ENCODE measurements around the gene FAM161A.
"Not testable (repeated sequence)": the region's sequence is repeated elsewhere in the genome, so short reads cannot be mapped to it uniquely, and the experiment has no call there.

Gene FAM161A

DNA sequence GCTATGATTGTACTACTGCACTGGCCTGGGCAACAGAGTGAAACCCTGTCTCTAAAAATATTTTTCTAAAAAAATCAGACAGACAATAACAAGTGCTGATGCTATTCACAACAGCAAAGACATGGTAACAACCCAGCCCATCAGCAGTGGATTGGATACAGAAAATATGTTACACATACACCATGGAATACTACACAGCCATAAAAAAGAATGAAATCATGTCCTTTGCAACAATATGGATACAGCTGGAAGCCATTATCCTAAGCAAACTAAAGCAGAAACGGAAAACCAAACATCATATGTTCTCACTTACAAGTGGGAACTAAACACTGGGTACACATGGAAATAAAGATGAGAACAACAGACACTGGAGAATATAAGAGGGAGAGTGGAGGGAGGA lies 19.9 kb downstream of the FAM161A start:
- DNase-seq, result no peak

DNA sequence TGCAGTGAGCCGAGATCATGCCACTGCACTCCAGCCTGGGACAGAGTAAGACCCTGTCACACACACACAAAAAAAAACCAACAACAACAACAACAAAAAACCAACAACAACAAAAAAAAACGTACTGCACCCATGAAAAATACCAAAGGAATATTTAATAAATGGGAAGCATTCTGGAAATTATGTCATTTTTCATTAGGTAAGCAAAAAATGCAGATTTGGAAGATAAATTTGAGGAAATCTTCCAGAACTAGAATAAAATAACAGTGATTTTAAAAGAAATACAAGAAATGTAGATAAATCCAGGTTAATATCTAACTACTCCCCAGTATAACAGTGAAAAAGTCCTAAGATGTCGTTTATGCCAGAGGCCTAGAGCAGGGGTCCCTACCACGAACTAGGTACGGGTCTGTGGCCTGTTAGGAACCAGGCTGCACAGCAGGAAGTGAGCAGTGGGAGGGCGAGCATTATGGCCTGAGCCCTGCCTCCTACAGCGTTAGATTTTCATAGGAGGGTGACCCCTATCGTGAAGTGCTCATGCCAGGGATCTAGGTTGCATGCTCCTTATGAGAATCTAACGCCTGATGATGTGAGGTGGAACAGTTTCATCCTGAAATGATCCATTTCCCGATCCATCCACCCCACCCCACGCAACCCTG lies 21.5 kb downstream of the FAM161A start:
- no peak for DNase-seq

DNA sequence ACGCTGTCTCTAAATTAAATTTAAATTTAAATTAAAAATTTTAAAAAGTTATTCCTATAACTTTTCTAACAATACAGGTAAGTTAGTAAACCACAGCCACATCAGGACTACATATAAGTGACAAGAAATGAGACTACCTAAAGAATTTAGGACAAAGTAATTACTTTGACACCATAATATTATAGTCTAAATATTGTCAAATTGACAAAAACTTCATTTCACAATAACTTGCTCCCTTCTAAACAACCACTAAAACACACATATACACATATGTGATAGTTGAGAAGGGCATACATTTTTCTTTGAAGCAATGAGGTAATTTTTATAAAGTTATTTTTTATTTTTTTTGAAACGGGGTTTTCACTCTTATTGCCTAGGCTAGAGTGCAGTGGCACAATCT lies 31.6 kb downstream of the FAM161A start:
- no peak for DNase-seq

DNA sequence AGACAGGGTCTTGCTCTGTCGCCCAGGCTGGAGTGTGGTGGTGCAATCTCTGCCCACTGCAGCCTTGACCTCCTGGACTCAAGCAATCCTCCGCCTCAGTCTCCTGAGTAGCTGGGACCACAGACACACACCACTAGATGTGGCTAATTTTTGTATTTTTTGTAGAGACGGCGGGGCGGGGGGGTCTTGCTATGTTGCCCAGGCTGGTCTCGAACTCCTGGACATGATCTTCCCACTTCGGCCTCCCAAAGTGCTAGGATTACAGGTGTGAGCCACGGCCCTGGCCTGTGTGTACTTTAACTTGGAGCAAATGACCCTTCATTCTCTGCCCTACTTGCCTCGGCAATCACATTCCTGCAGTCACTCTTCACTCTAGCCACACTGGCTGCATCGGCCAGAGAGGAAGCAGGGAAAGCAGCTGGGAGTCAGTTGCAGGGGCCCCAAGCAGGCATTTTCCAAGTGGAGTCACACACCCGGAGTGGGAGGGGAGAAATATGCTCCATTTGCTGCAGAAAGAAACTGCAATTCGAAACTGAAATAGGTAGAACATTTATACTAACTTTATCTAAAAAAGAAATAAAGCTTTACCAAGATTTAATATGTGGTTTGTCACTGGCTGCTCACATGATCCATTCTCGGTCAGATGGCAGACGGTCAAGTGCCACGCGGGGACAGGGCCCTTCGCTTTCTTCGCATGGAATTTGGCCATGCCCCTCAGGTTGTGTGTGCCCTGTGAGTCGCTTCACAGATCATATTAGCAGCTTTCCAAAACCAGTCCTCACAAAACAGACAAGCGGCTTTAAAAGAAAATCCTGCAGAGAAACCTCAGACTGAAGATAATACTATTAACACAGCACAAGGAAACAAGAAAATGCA lies 37.1 kb downstream of the FAM161A start:
- no peak for DNase-seq

DNA sequence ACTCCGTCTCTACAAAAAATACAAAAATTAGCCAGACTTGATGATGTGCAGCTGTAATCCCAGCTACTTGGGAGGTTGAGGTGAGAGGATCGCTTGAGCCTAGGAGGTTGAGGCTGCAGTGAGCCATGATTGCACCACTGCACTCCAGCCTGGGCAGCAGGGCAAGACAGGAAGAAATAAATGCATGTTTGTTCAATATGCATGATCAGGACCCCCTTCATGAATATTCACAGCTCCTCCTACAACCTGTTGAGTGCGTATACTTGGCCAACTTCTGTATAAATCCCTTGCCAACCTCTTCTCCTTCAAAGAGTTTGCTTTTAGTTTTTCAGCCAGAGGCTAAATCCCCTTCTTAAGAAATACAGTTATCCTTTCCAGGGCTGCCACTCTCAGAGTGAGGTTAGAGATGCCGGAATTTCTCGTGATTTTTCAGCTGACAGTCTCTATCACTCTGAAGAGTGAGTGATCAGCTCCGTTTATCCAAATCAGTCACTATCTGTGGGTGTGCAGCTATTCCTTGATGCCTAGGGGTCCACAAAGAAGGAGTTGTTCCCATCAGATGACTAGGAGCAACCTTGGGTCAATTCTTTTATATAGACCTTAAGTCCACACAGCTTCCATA lies 39.2 kb downstream of the FAM161A start:
- DNase-seq, result no peak

DNA sequence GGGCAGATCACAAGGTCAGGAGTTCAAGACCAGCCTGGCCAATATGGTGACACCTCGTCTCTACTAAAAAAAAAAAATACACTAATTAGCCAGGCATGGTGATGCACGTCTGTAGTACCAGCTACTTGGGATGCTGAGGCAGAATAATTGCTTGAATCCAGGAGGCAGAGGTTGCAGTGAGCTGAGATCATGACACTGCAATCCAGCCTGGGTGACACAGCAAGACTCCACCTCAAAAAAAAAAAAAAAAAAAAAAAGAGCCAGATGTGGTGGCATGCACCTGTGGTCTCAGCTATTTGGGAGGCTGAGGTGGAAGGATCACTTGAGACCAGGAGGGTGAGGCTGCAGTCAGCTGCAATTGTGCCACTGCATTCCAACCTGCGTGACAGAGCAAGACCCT lies 40.5 kb downstream of the FAM161A start:
- DNase-seq, result not testable (repeated sequence)

DNA sequence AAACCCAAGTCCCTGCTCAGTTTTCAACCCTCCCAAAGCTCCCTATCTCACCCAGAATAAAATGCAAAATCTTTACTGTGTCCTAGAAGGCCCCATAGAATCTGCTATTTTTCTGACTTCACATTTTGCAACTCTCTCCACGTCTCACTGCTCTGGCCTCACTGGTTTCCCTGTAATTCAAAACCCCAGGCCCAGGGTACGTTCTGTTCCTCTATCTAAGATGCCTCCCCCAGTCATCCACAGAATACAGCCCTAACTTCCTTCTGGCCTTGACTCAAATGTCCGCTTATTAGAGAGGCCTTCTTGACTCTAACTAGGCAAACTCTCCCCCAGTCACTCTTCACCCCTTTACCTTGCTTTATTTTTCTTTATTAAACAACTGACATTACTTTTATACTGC lies 42.0 kb downstream of the FAM161A start:
- DNase-seq, result no peak

DNA sequence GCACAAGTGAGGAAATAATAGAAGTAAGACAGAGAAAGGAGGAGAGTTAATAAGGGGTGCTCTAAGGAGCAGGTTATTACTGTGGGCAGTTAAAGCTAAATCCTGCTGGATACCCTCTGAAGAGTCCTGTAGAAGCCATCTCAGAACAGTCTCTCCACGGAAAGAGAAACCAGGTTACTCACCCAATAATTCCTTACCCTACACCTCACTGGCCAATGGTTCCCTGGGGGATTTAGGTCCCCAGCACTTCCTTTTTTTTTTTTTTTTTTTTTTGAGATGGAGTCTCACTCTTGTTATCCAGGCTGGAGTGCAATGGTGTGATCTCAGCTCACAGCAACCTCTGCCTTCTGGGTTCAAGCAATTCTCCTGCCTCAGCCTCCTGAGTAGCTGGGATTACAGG lies 43.7 kb downstream of the FAM161A start:
- DNase-seq, result not testable (repeated sequence)

DNA sequence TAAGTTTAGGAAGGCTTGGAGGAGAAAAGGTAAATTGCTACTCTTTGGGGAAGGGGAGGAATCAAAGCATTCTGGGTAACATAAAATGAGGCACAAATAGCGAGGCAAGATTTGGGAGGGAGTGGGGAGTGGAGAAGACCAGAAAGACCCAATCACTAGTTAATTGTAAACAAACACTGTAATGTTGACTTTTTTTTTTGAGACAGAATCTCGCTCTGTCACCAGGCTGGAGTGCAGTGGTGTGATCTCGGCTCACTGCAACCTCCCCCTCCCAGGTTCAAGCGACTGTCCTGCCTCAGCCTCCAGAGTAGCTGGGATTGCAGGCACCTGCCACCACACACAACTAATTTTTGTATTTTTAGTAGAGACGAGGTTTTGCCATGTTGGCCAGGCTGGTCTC lies 45.2 kb downstream of the FAM161A start:
- not testable (repeated sequence) for DNase-seq

DNA sequence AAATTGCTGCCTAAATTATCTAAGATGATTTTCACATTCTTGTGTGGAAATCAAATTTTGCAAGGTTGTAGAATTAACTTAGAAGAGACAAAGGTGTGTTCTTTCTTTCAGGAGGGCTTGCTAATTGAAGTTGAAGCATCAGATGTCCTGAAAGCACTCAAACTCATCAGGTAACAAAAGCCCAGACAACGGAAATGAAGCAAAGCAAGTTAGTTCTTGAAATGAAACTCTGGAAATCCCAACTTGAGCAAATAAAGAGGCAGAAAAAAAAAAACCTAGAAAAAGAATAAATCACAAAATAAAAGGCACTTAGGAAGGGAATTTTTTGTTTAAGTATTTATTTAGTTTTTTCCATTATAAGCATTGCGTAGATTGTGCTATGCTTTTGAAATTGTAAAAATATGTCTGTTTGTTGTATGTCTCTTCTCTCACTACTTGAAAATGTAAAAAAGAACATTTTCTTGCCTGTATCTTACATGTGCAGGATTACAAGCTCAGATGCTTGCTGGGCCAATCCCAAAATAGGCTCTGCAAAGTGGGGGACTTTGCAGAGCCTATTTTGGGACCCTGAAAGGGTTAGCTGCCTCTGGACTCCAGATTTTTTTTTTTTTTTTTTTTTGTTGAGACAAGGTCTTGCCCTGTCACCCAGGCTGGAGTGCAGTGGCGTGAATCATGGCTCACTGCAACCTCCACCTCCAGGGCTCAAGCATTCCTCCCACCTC lies 46.7 kb downstream of the FAM161A start:
- no peak for DNase-seq

DNA sequence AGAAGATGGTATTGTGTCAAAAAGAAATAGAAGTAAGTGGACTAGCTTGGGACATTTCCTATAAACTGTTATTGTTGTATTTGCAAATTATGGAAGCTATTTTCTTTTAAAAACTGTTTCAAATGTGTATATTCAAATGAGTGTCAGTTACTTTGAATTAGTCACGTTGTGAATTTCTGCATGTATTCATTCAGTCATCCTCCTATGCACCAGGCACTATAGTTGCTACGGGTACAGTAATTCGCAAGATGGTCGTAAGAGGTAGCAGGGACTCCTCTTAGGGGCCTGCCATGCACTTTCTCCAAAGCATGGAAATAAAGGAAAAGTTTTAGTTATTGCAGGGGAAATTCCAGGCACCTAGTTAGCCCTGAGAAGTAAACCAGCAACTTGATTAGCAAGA lies 51.3 kb downstream of the FAM161A start:
- DNase-seq, result no peak

DNA sequence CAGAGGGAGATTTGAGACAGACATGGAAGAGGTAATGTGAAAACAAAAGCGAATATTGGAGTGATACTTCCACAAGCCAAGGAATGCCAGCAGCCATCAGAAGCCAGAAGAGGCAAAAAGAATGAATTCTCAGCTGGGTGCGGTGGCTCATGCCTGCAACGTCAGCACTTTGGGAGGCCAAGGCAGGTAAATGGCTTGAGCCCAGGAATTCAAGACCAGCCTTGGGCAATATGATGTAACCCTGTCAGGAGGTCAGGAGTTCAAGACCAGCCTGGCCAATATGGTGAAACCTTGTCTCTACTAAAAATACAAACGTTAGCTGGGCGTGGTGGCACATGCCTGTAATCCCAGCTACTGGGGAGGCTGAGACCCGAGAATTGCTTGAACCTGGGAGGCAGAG lies 54.8 kb downstream of the FAM161A start:
- DNase-seq, result no peak

DNA sequence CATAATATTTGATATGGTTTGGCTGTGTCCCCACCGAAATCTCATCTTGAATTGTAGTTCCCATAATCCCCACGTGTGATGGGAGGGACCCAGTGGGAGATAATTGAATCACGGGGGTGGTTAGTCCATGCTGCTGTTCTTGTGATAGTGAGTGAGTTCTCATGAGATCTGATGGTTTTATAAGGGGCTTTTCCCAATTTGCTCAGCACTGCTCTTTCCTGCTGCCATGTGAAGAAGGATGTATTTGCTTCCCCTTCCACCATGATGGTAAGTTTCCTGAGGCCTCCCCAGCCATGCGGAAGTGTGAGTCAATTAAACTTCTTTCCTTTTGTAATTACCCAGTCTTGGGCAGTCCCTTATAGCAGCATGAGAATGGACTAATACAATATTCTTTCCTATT lies 56.4 kb downstream of the FAM161A start:
- DNase-seq, result not testable (repeated sequence)

DNA sequence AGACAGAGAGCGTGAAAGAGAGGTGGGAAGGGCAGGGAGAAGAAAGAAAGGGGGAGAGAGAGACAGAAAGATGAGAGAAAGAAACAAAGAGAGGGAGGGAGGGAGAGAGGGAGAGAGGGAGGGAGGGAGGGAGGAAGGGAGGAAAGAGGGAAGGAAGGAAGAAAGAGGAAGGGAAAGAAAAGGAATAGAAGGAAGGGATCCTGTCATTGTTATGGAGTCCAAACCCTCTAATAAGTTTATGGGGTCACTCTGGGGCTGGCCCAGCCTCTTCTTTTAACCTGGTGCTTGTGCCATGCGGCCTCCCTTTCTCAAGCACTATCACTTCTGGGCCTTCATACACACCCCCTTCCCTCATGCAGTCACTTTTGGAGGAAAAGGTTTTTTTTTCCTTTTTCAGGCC lies 58.5 kb downstream of the FAM161A start:
- DNase-seq, result no peak

DNA sequence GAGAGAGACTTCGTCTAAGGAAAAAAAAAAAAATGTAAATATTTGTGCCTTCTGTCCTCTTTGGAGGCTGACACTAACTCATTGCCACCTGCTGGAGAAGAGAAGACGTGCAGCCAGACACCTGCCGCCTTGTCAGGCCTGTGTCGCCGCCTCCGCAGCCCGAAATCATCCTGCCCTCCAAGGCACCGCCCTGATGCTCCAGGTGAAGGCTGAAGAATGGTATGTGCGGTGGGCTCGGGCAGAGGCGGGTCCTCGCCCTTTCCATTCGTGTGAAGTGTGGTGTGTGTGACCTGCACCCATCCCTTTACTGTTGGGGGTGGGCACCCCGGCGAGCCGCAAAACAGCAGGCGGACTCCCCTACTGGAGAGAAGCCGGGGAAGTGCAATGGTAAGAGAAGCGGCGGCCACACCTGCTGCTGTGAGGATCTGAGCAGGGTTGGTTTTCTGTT lies 60.4 kb downstream of the FAM161A start:
- peak; percentile 67 for DNase-seq

DNA sequence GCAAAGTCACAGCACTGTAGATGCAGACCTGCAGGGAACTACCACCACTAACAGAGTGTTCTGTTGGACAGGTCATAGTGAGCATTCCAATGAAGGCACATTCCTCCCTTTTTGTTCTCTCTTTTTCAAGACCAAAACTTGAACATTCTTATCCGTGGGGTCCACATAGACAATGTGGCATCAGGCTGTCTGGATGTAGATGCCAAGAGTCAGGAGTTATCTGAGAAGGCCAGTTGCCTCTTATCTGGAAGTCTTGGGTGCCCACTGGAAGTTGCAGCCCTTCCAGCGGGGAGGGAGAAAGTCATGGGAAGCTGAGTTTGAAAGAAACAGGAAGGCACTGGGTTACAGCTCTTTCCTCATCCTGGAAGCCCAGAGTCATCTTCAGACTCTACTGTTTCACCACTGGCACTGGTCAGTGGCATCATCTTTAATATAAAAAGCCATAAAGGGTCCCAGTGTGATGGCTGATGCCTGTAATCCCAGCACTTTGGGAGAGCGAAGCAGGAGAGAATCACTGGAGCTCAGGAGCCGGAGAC lies 61.4 kb downstream of the FAM161A start:
- no peak for DNase-seq

DNA sequence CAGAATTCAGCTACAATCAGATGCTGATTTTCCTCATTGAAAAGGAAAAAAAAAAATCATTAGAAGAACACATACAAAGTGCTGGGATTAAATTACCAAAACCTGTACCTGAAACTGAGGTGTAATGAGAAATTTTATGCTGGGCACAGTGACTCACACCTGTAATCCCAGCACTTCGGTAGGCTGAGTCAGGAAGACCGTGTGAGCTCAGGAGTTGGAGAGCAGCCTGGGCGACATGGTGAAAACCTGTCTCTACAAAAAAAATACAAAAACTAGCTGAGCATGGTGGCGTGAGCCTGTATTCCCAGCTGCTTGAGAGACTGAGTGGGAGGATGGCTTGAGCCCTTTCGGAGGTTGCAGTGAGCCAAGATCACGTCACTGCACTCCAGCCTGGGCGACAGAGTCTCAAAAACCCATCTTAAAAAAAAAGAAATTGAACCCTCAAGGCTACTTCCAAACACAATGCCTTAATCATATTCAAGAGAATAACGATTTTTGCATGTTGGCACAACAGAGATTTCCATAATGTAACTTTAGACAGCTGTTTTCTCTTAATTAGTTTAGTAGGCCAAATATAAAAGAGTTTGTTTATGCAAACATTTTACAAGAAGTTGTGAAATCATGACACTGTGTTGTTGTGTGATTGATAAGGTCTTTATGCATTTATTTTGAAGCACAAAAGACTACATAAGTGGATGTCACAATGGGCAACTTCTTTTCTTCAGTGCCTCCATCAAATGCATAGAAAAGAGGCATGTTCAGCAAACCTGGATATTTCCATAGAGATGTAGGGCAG lies 63.9 kb downstream of the FAM161A start:
- DNase-seq, result no peak

DNA sequence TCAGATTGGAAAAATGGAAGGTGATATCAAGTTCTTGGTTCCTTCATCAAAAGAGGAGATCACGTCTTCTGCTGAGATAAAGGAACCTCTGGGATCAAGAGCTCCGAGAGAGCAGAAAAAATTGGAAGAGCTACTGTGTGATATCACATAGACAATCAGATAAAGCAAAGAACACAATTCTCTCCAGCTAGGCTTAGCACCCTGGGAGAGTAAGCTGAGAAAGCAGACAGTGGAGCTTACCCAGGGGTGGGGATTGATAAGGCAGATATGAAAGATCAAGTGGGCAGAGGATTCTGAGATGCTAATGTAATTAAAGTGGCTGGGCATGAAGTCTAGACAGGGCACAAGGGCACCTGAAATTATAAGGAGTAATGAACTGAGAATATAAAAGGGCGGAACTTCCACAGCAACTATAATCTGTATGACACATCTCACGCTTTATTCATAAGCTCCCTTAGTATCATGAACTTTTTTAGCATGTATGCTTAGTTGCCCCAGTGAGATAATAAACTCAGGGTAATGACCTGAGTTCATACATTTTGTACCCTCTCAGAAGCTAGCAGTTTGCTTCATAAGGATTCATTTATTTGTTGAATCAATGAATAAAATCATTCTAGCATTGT lies 65.8 kb downstream of the FAM161A start:
- no peak for DNase-seq

DNA sequence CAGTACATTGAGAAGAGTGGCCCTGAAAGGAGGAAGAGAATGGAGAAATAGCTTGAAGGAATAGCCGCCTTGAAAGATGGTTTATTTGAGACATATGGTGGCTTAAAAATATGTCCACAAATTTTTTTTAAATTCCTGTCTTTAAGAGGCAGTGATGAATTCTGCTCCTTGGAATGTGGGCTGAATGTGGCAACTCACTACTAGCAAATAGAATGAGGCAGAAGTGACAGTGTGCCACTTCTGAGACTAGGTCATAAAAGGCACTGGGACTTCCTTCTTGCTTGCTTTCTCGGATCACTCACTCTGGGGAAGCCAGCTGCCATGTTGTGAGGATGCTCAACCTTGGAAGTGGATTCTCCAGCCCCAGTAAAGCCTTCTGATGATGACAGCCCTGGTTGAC lies 67.0 kb downstream of the FAM161A start:
- DNase-seq, result no peak

DNA sequence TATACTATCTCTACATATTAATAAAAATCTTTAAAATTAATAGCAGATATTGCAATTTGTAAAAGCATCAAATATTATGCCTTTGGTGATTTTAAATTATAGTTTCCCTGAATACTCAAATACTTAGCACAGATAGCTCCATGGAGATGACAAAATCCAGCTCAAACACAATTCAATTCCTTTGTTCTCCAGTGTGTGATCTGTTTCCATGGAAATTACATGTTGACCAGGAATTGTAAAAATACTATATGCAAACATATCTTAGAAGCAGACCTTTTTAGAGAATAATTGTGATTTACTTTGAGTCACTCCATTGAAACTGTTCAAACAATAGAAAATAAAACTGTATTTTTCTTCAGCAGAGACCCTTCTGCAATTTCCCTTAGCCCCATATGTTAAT lies 68.3 kb downstream of the FAM161A start:
- no peak for DNase-seq

DNA sequence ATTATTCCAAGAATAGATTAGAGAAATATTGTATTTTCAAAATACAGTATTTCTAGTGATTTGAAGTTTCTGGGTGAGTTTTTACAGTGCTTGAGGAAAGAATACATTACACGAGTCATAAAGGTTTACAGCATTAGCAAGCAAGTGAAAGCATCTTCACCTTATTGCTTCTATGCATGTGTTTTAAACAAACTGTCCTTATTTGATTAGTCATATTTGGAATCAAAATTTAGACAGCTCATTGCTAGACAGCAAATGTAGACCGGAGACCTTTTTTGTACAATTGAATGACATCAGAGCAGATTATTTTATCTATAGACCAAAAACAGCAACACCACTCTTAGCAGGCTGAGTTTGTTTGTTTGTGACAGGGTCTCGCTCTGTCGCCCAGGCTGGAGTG lies 69.2 kb downstream of the FAM161A start:
- no peak for DNase-seq

Measured in activated CD8-positive, alpha-beta memory T cell treated with anti-CD3 and anti-CD28 coated beads, Interleukin-2, amount 50 U/mL, for 4 hours (primary cell).